HFFc6 (cell line): ENCODE data around the gene NEUROG2. TPM values are rescaled to one million over a fixed set of nuclear protein-coding genes. Genes with fewer than 3 reads are reported as not detected.
"Not testable (repeated sequence)": the region's sequence is repeated elsewhere in the genome, so short reads cannot be mapped to it uniquely, and the experiment has no call there.

Experiments used
- DNase-seq: peaks from one replicate; pipeline ENCODE4 v3.0.0-alpha.2; 2018
- H3K27ac Mint-ChIP-seq: 2 replicates; pipeline ENCODE4 v1.8.0; 2020; ENCODE audit warnings: mild to moderate bottlenecking, mixed read lengths
- H3K27me3 Mint-ChIP-seq: 2 replicates; pipeline ENCODE4 v1.8.0; 2021; ENCODE audit warnings: mild to moderate bottlenecking, moderate library complexity, mixed read lengths; ENCODE audit not compliant: insufficient read depth
- H3K36me3 Mint-ChIP-seq: 2 replicates; pipeline ENCODE4 v1.8.0; 2021; ENCODE audit warnings: low read depth, mixed read lengths
- H3K4me1 Mint-ChIP-seq: 2 replicates; pipeline ENCODE4 v1.8.0; 2020; ENCODE audit warnings: low read depth, mixed read lengths
- H3K4me3 Mint-ChIP-seq: 2 replicates; pipeline ENCODE4 v1.8.0; 2020; ENCODE audit warnings: mild to moderate bottlenecking, moderate library complexity, mixed read lengths
- H3K9me3 Mint-ChIP-seq: 2 replicates; pipeline ENCODE4 v1.8.0; 2020; ENCODE audit warnings: mild to moderate bottlenecking, mixed read lengths
- CTCF ChIP-seq: fragments of 200-600 bp; sonication (generic); IDR thresholded peaks from 2 replicates; pipeline ENCODE4 v1.5.0; 2021; ENCODE audit warnings: antibody characterized with exemption, mild to moderate bottlenecking
- total RNA-seq, 6 experiments: library from RNA; stranded (reverse); fragmentation: NEBNext Ultra II Directional; extraction: Animal tissue kit (Norgen Biotek cat#: 25700); gene quantifications; 2 replicates in 1 of 6; 3 replicates in 5 of 6; pipeline ENCODE4 v1.2.3, GENCODE V29; 2021

The NEUROG2 gene
- total RNA-seq, 6 experiments from 2014 or later: not detected

- Mint-ChIP-seq H3K4me1 (no peaks in the 10 kb centered on the region), H3K4me3 (no peak overlapping the region), H3K9me3 (no peaks in the 10 kb centered on the region), H3K27me3 (no peaks in the 10 kb centered on the region), H3K27ac (no peak overlapping the region), H3K36me3 (no peaks in the 10 kb centered on the region; the same call in 1 of the 2 replicates)
- DNase-seq: no peak
- no peak for TF ChIP-seq CTCF
Measured at GRCh38 chr4:112559053-112559452, 43.1 kb upstream of the NEUROG2 start.

GRCh38 chr4:112557676-112558411, 41.9 kb upstream of the NEUROG2 start:
- H3K27ac Mint-ChIP-seq: no peak overlapping the region
- H3K4me3 Mint-ChIP-seq: no peak overlapping the region
- DNase-seq: no peak
- H3K36me3 Mint-ChIP-seq: no peaks in the 10 kb centered on the region; the same call in 1 of the 2 replicates
- no peak for TF ChIP-seq CTCF
- H3K9me3 Mint-ChIP-seq: no peaks in the 10 kb centered on the region
- peaks cover 10% of the 10 kb centered on the region for H3K4me1 Mint-ChIP-seq
- H3K27me3 Mint-ChIP-seq: no peaks in the 10 kb centered on the region

- H3K4me1 Mint-ChIP-seq: peaks cover 31% of the 10 kb centered on the region
- not testable (repeated sequence) for DNase-seq, H3K27ac Mint-ChIP-seq, H3K9me3 Mint-ChIP-seq, H3K27me3 Mint-ChIP-seq, H3K4me3 Mint-ChIP-seq, H3K36me3 Mint-ChIP-seq
Measured at GRCh38 chr4:112554271-112554670, 38.3 kb upstream of the NEUROG2 start.

GRCh38 chr4:112552668-112553067, 36.7 kb upstream of the NEUROG2 start:
- H3K36me3 Mint-ChIP-seq: no peaks in the 10 kb centered on the region
- DNase-seq: peak; percentile 75
- TF ChIP-seq CTCF: no peak
- peak overlapping the region; percentile 88 for H3K27ac Mint-ChIP-seq
- no peaks in the 10 kb centered on the region for H3K27me3 Mint-ChIP-seq
- peaks cover 31% of the 10 kb centered on the region for H3K4me1 Mint-ChIP-seq
- H3K4me3 Mint-ChIP-seq: peak overlapping the region; percentile 57
- H3K9me3 Mint-ChIP-seq: no peaks in the 10 kb centered on the region

- no peaks in the 10 kb centered on the region for H3K36me3 Mint-ChIP-seq
- peaks cover 31% of the 10 kb centered on the region for H3K4me1 Mint-ChIP-seq
- peak; percentile 71 for DNase-seq
- H3K27me3 Mint-ChIP-seq: no peaks in the 10 kb centered on the region
- peak overlapping the region; percentile 68 for H3K27ac Mint-ChIP-seq
- no peaks in the 10 kb centered on the region for H3K9me3 Mint-ChIP-seq
- H3K4me3 Mint-ChIP-seq: no peak overlapping the region
- no peak for TF ChIP-seq CTCF
Measured at GRCh38 chr4:112550728-112551127, 34.7 kb upstream of the NEUROG2 start.

- no peak for DNase-seq
- TF ChIP-seq CTCF: no peak
- Mint-ChIP-seq H3K4me1 (peaks cover 7% of the 10 kb centered on the region), H3K36me3 (no peaks in the 10 kb centered on the region), H3K9me3 (no peaks in the 10 kb centered on the region), H3K27ac (no peak overlapping the region), H3K27me3 (no peaks in the 10 kb centered on the region), H3K4me3 (no peak overlapping the region)
Measured at GRCh38 chr4:112546476-112546875, 30.5 kb upstream of the NEUROG2 start.
